Ovary (tissue), 9 donors: Measurements from ENCODE around the gene PIH1D2. TPM values are rescaled to one million over a fixed set of nuclear protein-coding genes. Genes with fewer than 3 reads are reported as not detected.
A peak's percentile ranks its signal among the peaks of the same experiment; 100 is the strongest.

Source experiments
- DNase-seq, 5 donors: peaks; one replicate each; pipeline ENCODE4 v3.0.0-alpha.2; 2019 to 2020
- H3K27ac ChIP-seq, 2 donors: fragments of 200-600 bp; one replicate each; pipeline versions ENCODE4 v1.5.1 to v1.8.0; 2019 to 2022
- H3K27me3 ChIP-seq: fragments of 200-600 bp; one replicate; pipeline ENCODE4 v1.8.0; 2022
- H3K36me3 ChIP-seq: fragments of 200-600 bp; sonication (generic); one replicate; pipeline ENCODE4 v1.5.1; 2019
- H3K4me1 ChIP-seq: one replicate; pipeline ENCODE4 v1.8.1; 2013; ENCODE audit warnings: mild to moderate bottlenecking, moderate library complexity; ENCODE audit not compliant: insufficient read depth
- H3K4me3 ChIP-seq: fragments of 200-600 bp; sonication (generic); one replicate; pipeline ENCODE4 v1.5.1; 2017
- H3K9me3 ChIP-seq, 2 donors: fragments of 200-600 bp in 1 of 2; sonication (generic) in 1 of 2; one replicate each; pipeline versions ENCODE4 v1.5.1 to v1.8.1; 2013 to 2019; ENCODE audit warnings: mild to moderate bottlenecking in 1 of 2, moderate library complexity in 1 of 2
- CTCF ChIP-seq, 3 donors: fragments of 450-650 bp in 2 of 3; fragments of 200-600 bp in 1 of 3; IDR thresholded peaks; one replicate each; pipeline versions ENCODE4 v1.5.1 to v1.8.0; 2016 to 2022; ENCODE audit warnings: antibody characterized with exemption in 3 of 3, mild to moderate bottlenecking in 1 of 3
- EP300 ChIP-seq: sonication (generic); formaldehyde crosslinking; IDR thresholded peaks from one replicate; pipeline ENCODE4 v1.6.1; 2017; ENCODE audit warnings: antibody characterized with exemption
- POLR2A ChIP-seq: fragments of 450-650 bp; IDR thresholded peaks from one replicate; pipeline ENCODE4 v1.6.1; 2017; ENCODE audit warnings: antibody characterized with exemption, mild to moderate bottlenecking, moderate library complexity
- WGBS, 3 donors: extraction: QIAGEN DNeasy Blood & Tissue Kit in 1 of 3; methylation state at CpG; one replicate each; pipeline versions ENCODE4 v1.1.5 to v1.1.7; 2013 to 2017; 5-methylcytosine and 5-hydroxymethylcytosine counted together
- intact Hi-C, 4 donors: fragments of 100-400 bp; cut with DNase I; formaldehyde crosslinking; loops; one replicate each; pipeline versions ENCODE4 v1.11.0 to v1.15.1; 2022 to 2023
- polyA plus RNA-seq, 2 donors: library from polyadenylated mRNA; stranded (reverse); fragments of 200-250 nt in 1 of 2; fragments of 350-450 nt in 1 of 2; fragmentation: Illumina TruSeq in 1 of 2; extraction: RNeasy Lipid Tissue Mini Kit (QIAGEN cat#74804) in 1 of 2; gene quantifications; one replicate each; pipeline ENCODE4 v1.2.3, GENCODE V29; 2013 to 2014
- total RNA-seq, 7 donors: library from RNA; depleted of rRNA in 2 of 7; stranded (reverse); fragments of >200 nt in 2 of 7; fragmentation: NEBNext Ultra II Directional in 3 of 7; extraction: Animal tissue kit (Norgen Biotek cat#: 25700) in 3 of 7; gene quantifications; one replicate each; pipeline versions ENCODE4 v1.1.0 to v1.2.4, GENCODE V29; 2016 to 2023
- donor health status: DM: no; HTN: no; CAD: no; lungs with moderate emphysema.
- donor health status: DM: no; HTN: no; CAD: no.
- donor health status: Bipolar disorder and iron deficiency.
- donor health status: DM: yes; HTN: yes; CAD: no.
- donor health status: DM: no; HTN: no; CAD: no.
- donor health status: DM: yes; HTN: yes; CAD: no.

PIH1D2 gene
- total and polyA plus RNA-seq, 9 donors, result 0.83 to 8.6 (median 2.3) TPM

- WGBS, 3 donors, result 78 to 81% (median 81%) methylated on average over 5 of the region's 5 CpGs
- H3K4me3 ChIP-seq, result no peak overlapping the region
- no peaks in the 10 kb centered on the region for H3K9me3 ChIP-seq
- intact Hi-C loops, result no loop called here
- TF ChIP-seq POLR2A (no peak), CTCF (IDR thresholded peaks at IDR 0.05) (no peak), EP300 (no peak)
- H3K4me1 ChIP-seq, result no peaks in the 10 kb centered on the region
- no peaks in the 10 kb centered on the region for H3K36me3 ChIP-seq
- no peaks in the 10 kb centered on the region for H3K27me3 ChIP-seq
- DNase-seq, result no peak
- H3K27ac ChIP-seq, result no peak overlapping the region
These were observed 41.6 kb upstream of the PIH1D2 start for GRCh38 chr11:112115386-112115785.

DNA sequence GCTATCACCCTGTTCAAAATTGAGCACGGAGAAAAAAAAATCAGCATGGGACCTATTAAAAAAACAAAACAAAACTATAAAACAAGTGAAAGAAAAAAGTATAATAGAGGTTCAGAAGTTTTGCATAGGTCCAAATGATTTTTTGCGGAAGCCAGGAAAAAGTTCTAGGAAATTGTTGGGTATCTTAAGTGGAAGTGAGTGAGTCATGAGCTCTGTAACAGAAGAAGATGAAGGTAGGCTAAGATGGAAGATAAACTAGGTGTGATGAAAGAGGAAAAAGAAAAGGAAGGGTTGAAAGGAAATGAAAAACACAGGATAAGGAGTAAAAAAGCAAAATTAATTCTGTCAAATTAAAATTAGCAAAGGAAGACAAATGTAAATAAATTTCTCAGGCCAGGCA, 40.6 kb upstream of the PIH1D2 start:
- Histone ChIP-seq H3K27ac (no peak overlapping the region), H3K9me3 (no peaks in the 10 kb centered on the region), H3K36me3 (no peaks in the 10 kb centered on the region), H3K4me1 (no peaks in the 10 kb centered on the region), H3K4me3 (no peak overlapping the region), H3K27me3 (no peaks in the 10 kb centered on the region)
- DNase-seq, result no peak
- 84 to 92% (median 86%) methylated on average over 2 of the region's 2 CpGs for WGBS, 3 donors
- TF ChIP-seq CTCF (IDR thresholded peaks at IDR 0.05) (no peak), EP300 (no peak), POLR2A (no peak)
- intact Hi-C loops, result no loop called here

- intact Hi-C loops, result no loop called here
- DNase-seq, result no peak
- H3K4me3 ChIP-seq, result no peak overlapping the region
- WGBS, 3 donors, result 52 to 61% (median 58%) methylated on average over 6 of the region's 6 CpGs
- H3K36me3 ChIP-seq, result no peaks in the 10 kb centered on the region
- H3K9me3 ChIP-seq, result no peaks in the 10 kb centered on the region
- no peaks in the 10 kb centered on the region for H3K27me3 ChIP-seq
- no peaks in the 10 kb centered on the region for H3K4me1 ChIP-seq
- H3K27ac ChIP-seq, result no peak overlapping the region
- TF ChIP-seq EP300, result no peak
- peak in 1 of 3 donors; percentile 30 for TF ChIP-seq CTCF (IDR thresholded peaks at IDR 0.05)
These were observed 40.0 kb upstream of the PIH1D2 start for GRCh38 chr11:112113539-112114457.

DNA sequence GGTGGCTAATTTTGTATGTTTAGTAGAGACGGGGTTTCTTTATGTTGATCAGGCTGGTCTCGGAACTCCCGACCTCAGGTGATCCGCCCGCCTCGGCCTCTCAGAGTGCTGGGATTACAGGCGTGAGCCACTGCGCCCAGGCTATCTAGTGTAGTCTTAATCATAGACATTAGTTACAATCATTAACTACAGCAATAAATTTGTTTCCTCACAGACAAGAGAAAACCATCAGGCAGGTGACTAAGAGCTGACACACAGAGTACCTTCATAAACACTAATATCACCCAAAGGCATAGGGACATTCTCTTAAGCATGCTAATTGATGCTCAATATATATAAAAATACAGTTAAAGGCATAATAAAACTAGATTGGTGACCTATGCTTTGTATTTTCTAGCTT, 32.3 kb upstream of the PIH1D2 start:
- DNase-seq, result no peak
- H3K9me3 ChIP-seq, result no peaks in the 10 kb centered on the region
- H3K36me3 ChIP-seq, result no peaks in the 10 kb centered on the region
- H3K27me3 ChIP-seq, result no peaks in the 10 kb centered on the region
- intact Hi-C loops, result no loop called here
- WGBS, 3 donors, result 95 to 96% (median 96%) methylated on average over 8 of the region's 8 CpGs
- TF ChIP-seq POLR2A (no peak), CTCF (IDR thresholded peaks at IDR 0.05) (no peak), EP300 (no peak)
- no peak overlapping the region for H3K27ac ChIP-seq
- H3K4me3 ChIP-seq, result no peak overlapping the region
- no peaks in the 10 kb centered on the region for H3K4me1 ChIP-seq
